MCF 10A (cell line): ENCODE data around the gene XXYLT1. TPM values are rescaled to one million over a fixed set of nuclear protein-coding genes. Genes with fewer than 3 reads are reported as not detected.

Experiments used
- BruUV-seq: library from RNA; stranded (reverse); fragments of 400-500 nt; replicated peaks from 2 replicates; lab custom pipeline; 2021; lab: Mats Ljungman, UMichigan
- CTCF ChIA-PET: fragments of 300-600 bp; sonication (Branson Sonifier 250); formaldehyde crosslinking; extraction: SDS; loops from one replicate; lab custom pipeline; 2021; ENCODE audit warnings: antibody characterized with exemption, inconsistent platforms; lab: Yijun Ruan, JAX
- POLR2A ChIA-PET: fragments of 300-600, 350-650 bp; sonication (Branson Sonifier 250); formaldehyde crosslinking; extraction: SDS; loops from one replicate; lab custom pipeline; 2020; ENCODE audit warnings: antibody characterized with exemption, inconsistent platforms; lab: Yijun Ruan, JAX
- DNase-seq: peaks from one replicate; pipeline ENCODE4 v3.0.0-alpha.2; 2018; ENCODE audit not compliant: unreplicated experiment
- H3K27ac Mint-ChIP-seq: one replicate; pipeline ENCODE4 v1.8.0; 2022; ENCODE audit warnings: mild to moderate bottlenecking, low read depth, mixed read lengths; ENCODE audit not compliant: unreplicated experiment
- H3K27me3 Mint-ChIP-seq: one replicate; pipeline ENCODE4 v1.8.0; 2022; ENCODE audit warnings: mixed read lengths; ENCODE audit not compliant: insufficient read depth, unreplicated experiment
- H3K36me3 Mint-ChIP-seq: one replicate; pipeline ENCODE4 v1.8.0; 2022; ENCODE audit warnings: mild to moderate bottlenecking, moderate library complexity, mixed read lengths; ENCODE audit not compliant: insufficient read depth, unreplicated experiment
- H3K4me1 Mint-ChIP-seq: one replicate; pipeline ENCODE4 v1.8.0; 2022; ENCODE audit warnings: mixed read lengths; ENCODE audit not compliant: insufficient read depth, unreplicated experiment
- H3K4me3 Mint-ChIP-seq: one replicate; pipeline ENCODE4 v1.8.0; 2022; ENCODE audit warnings: mild to moderate bottlenecking, moderate library complexity, mixed read lengths; ENCODE audit not compliant: unreplicated experiment
- H3K9me3 Mint-ChIP-seq: one replicate; pipeline ENCODE4 v1.8.0; 2022; ENCODE audit warnings: mixed read lengths; ENCODE audit not compliant: unreplicated experiment
- CTCF ChIP-seq: fragments of 200-600 bp; IDR thresholded peaks from one replicate; pipeline ENCODE4 v1.8.0; 2022; ENCODE audit warnings: antibody characterized with exemption, mild to moderate bottlenecking; ENCODE audit not compliant: unreplicated experiment
- intact Hi-C: fragments of 100-400 bp; cut with micrococcal nuclease; formaldehyde crosslinking; loops from 2 replicates; pipeline ENCODE4 v1.14.1; 2022
- total RNA-seq: library from RNA; stranded (reverse); gene quantifications from 2 replicates; pipeline ENCODE4 v1.2.3, GENCODE V29; 2022

Gene XXYLT1
- total RNA-seq, 1 experiment from 2014 or later, result 10.0 TPM

- no TSS peak for BruUV-seq
- Mint-ChIP-seq H3K27ac (no peak overlapping the region), H3K36me3 (no peaks in the 10 kb centered on the region), H3K4me3 (no peak overlapping the region), H3K27me3 (no peaks in the 10 kb centered on the region), H3K4me1 (peaks cover 10% of the 10 kb centered on the region), H3K9me3 (no peaks in the 10 kb centered on the region)
- ChIA-PET CTCF (no interaction called here), POLR2A (no interaction called here)
- intact Hi-C loops, result no loop called here
- no peak for DNase-seq
- TF ChIP-seq CTCF, result no peak
These were observed 58.1 kb downstream of the XXYLT1 start for GRCh38 chr3:195212749-195213375.

- no peak overlapping the region for H3K27ac Mint-ChIP-seq
- H3K36me3 Mint-ChIP-seq, result no peaks in the 10 kb centered on the region
- POLR2A ChIA-PET, result no interaction called here
- peaks cover 10% of the 10 kb centered on the region for H3K4me1 Mint-ChIP-seq
- no peaks in the 10 kb centered on the region for H3K27me3 Mint-ChIP-seq
- BruUV-seq, result no TSS peak
- TF ChIP-seq CTCF, result no peak
- CTCF ChIA-PET, result no interaction called here
- DNase-seq, result no peak
- H3K4me3 Mint-ChIP-seq, result no peak overlapping the region
- no peaks in the 10 kb centered on the region for H3K9me3 Mint-ChIP-seq
- intact Hi-C loops, result no loop called here
These were observed 58.8 kb downstream of the XXYLT1 start for GRCh38 chr3:195212033-195212748.

- Mint-ChIP-seq H3K36me3 (no peaks in the 10 kb centered on the region), H3K4me1 (peaks cover 11% of the 10 kb centered on the region), H3K27ac (peak overlapping the region; percentile 65), H3K27me3 (no peaks in the 10 kb centered on the region), H3K4me3 (no peak overlapping the region), H3K9me3 (no peaks in the 10 kb centered on the region)
- TF ChIP-seq CTCF, result no peak
- intact Hi-C loops, result no loop called here
- ChIA-PET CTCF (interaction anchor here (0.6 to 1.2 kb wide), 4 partner anchors 42 to 528 kb away, joined by 3 to 4 read pairs (median 4); no protein-coding TSS in a partner anchor), POLR2A (interaction anchor here (0.7 to 0.9 kb wide), 2 partner anchors 55 to 61 kb away, joined by 3 to 4 read pairs; partner anchors contain the start of gene XXYLT1)
- peak; percentile 43 for DNase-seq
- no TSS peak for BruUV-seq
These were observed 60.5 kb downstream of the XXYLT1 start for GRCh38 chr3:195210266-195210973.

- Mint-ChIP-seq H3K36me3 (no peaks in the 10 kb centered on the region), H3K27me3 (no peaks in the 10 kb centered on the region), H3K4me1 (peaks cover 15% of the 10 kb centered on the region), H3K27ac (peak overlapping the region; percentile 65), H3K9me3 (no peaks in the 10 kb centered on the region), H3K4me3 (no peak overlapping the region)
- POLR2A ChIA-PET, result interaction anchor here (0.7 to 0.9 kb wide), 2 partner anchors 55 to 62 kb away, joined by 3 to 4 read pairs; partner anchors contain the start of gene XXYLT1
- no peak for DNase-seq
- no peak for TF ChIP-seq CTCF
- no TSS peak for BruUV-seq
- CTCF ChIA-PET, result interaction anchor here (1.2 kb wide), 1 partner anchor 527 kb away, joined by 3 read pairs; no protein-coding TSS in a partner anchor
- intact Hi-C loops, result no loop called here
These were observed 61.1 kb downstream of the XXYLT1 start for GRCh38 chr3:195209847-195210265.
